ENCODE results near the gene SNRPA1. TPM values are rescaled to one million over a fixed set of nuclear protein-coding genes. Genes with fewer than 3 reads are reported as not detected.

SNRPA1 gene
- total RNA-seq, 4 donors from 2014 or later, result 25.6 to 47.7 (median 29.3) TPM

GRCh38 chr15:101324524-101325177 lies 29.6 kb upstream of the SNRPA1 start:
- DNase-seq (ENCODE audit: low spot score) (no peak), ATAC-seq (ENCODE audit: low FRiP score) (no peak)
- no peak for TF ChIP-seq CTCF (IDR thresholded peaks at IDR 0.05)

- DNase-seq (ENCODE audit: low spot score) (no peak), ATAC-seq (ENCODE audit: low FRiP score) (no peak)
Observed at GRCh38 chr15:101323793-101324523, 28.9 kb upstream of the SNRPA1 start.

GRCh38 chr15:101322854-101323477 lies 27.9 kb upstream of the SNRPA1 start:
- TF ChIP-seq CTCF (IDR thresholded peaks at IDR 0.05), result no peak
- no peak for DNase-seq (ENCODE audit: low spot score)
- no peak for ATAC-seq (ENCODE audit: low FRiP score)

More at GRCh38 chr15:101323793-101324523, 28.9 kb upstream of the SNRPA1 start:
- TF ChIP-seq CTCF (IDR thresholded peaks at IDR 0.05), result no peak

GRCh38 chr15:101322016-101322695 lies 27.1 kb upstream of the SNRPA1 start:
- TF ChIP-seq CTCF (IDR thresholded peaks at IDR 0.05), result no peak
- DNase-seq (ENCODE audit: low spot score), result no peak
- no peak for ATAC-seq (ENCODE audit: low FRiP score)

GRCh38 chr15:101320501-101321052 lies 25.5 kb upstream of the SNRPA1 start:
- ATAC-seq (ENCODE audit: low FRiP score), result no peak
- DNase-seq (ENCODE audit: low spot score), result no peak
- TF ChIP-seq CTCF (IDR thresholded peaks at IDR 0.05), result no peak

GRCh38 chr15:101318839-101319238 lies 23.8 kb upstream of the SNRPA1 start:
- TF ChIP-seq CTCF (IDR thresholded peaks at IDR 0.05), result no peak
- ATAC-seq (ENCODE audit: low FRiP score), result no peak
- DNase-seq (ENCODE audit: low spot score), result no peak

Data from omental fat pad (tissue), 4 donors.